DOHH2 (cell line): ENCODE results near the gene SPACA9.

Experiments
- H3F3A ChIP-seq: fragments of 200-600 bp; sonication (generic), shearing (Covaris generic); 2 replicates; pipeline ENCODE4 v1.6.0; 2016; ENCODE audit warnings: antibody characterized with exemption, mild to moderate bottlenecking; ENCODE audit not compliant: control insufficient read depth, insufficient read depth
- H3K27ac ChIP-seq: fragments of 200-600 bp; sonication (generic); 2 replicates; pipeline ENCODE4 v1.5.1; 2014; ENCODE audit warnings: low read depth, mild to moderate bottlenecking, low read length, moderate library complexity
- H3K27me3 ChIP-seq: fragments of 200-600 bp; sonication (generic); 2 replicates; pipeline ENCODE4 v1.6.1; 2014; ENCODE audit warnings: mild to moderate bottlenecking, low read length, mixed read lengths; ENCODE audit not compliant: control insufficient read depth
- H3K36me3 ChIP-seq: fragments of 200-600 bp; sonication (generic); 2 replicates; pipeline ENCODE4 v1.6.1; 2014; ENCODE audit warnings: mild to moderate bottlenecking, low read length, moderate library complexity, mixed read lengths; ENCODE audit not compliant: control insufficient read depth
- H3K4me1 ChIP-seq: fragments of 200-600 bp; sonication (generic); 2 replicates; pipeline ENCODE4 v1.6.1; 2014; ENCODE audit warnings: mild to moderate bottlenecking, low read length, mixed read lengths; ENCODE audit not compliant: control insufficient read depth
- H3K4me2 ChIP-seq: fragments of 200-600 bp; sonication (generic); 2 replicates; pipeline ENCODE4 v1.6.0; 2014; ENCODE audit warnings: mild to moderate bottlenecking, low read length, moderate library complexity
- H3K4me3 ChIP-seq: fragments of 200-600 bp; sonication (generic); 2 replicates; pipeline ENCODE4 v1.5.1; 2014; ENCODE audit warnings: mild to moderate bottlenecking, low read length, mixed read lengths
- H3K79me2 ChIP-seq: fragments of 200-600 bp; sonication (generic); 2 replicates; pipeline ENCODE4 v1.6.1; 2014; ENCODE audit warnings: mild to moderate bottlenecking, low read length, mixed read lengths; ENCODE audit not compliant: control insufficient read depth
- H3K9me2 ChIP-seq: fragments of 200-600 bp; sonication (generic); replicated peaks from 2 replicates; pipeline ENCODE4 v1.6.1; 2014; ENCODE audit warnings: mild to moderate bottlenecking, low read length, mixed read lengths; ENCODE audit not compliant: control insufficient read depth
- H3K9me3 ChIP-seq: fragments of 200-600 bp; sonication (generic); 2 replicates; pipeline ENCODE4 v1.6.1; 2014; ENCODE audit warnings: antibody characterized with exemption, low read length, mixed read lengths; ENCODE audit not compliant: control insufficient read depth, insufficient read depth
- H4K20me1 ChIP-seq: fragments of 200-600 bp; sonication (generic); 2 replicates; pipeline ENCODE4 v1.6.0; 2014; ENCODE audit warnings: low read depth, mild to moderate bottlenecking, antibody characterized with exemption, low read length, moderate library complexity; ENCODE audit not compliant: control insufficient read depth, insufficient read depth
- EZH2phosphoT487 ChIP-seq: fragments of 200-600 bp; sonication (generic); IDR thresholded peaks from 2 replicates; pipeline ENCODE4 v1.6.1; 2017; ENCODE audit warnings: borderline replicate concordance, mild to moderate bottlenecking, antibody characterized with exemption, low read length, moderate library complexity, mixed read lengths
- TF ChIP-seq, protein P1 (sequence below): fragments of 200-600 bp; sonication (generic); IDR thresholded peaks from one replicate; pipeline ENCODE4 v1.5.1; 2014; ENCODE audit warnings: antibody characterized with exemption, mild to moderate bottlenecking, low read depth, low read length; ENCODE audit not compliant: poor library complexity, severe bottlenecking

The SPACA9 gene

DNA sequence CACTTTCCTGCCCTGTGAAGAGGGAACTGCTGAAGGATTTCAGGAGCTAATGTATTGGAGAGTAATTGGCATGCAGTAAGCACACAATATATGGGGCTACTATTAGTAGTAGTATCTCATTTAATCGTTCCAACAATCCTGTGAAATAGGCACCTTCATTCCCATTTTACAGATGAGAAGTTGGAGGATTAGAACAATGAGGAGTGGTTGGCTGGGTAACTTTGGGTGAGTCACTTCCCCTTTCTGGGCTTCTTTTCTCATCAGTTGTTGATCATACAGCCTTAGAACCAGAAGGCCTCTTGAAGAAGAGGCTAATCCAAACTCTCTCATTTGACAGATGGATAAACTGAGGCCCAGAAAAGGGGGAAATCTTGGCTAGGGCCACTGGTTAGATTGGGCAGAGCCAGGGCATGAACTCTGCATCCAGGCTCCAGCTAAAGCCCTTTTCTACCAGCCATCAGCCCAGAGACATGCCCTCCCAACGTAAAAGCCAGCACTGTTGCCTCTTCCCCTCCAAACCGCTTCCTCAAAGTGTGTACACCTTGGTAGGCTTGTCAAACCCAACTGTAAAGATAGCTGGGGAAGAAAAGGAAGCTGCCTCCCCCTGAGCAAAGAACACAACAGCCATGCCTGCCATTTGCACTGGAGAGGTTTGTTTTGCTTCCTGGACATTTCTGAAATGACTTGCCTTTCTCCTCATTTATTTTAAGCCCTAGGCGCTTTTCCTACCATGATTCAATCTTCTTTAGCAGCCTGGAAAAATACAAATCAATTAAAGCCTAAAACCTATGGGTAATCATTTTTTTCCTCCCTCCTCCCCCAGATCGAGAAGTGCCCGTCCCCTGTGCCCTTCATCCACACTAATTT is 992 bp downstream of the SPACA9 start:
- Histone ChIP-seq H3K4me2 (0 out of 2 replicates have a peak overlapping the region, but pooled peaks have one; percentile 98), H3K36me3 (0 out of 2 replicates have a peak, but pooled peaks cover 2% of the 10 kb centered on the region), H3F3A (peaks cover 11% of the 10 kb centered on the region), H3K9me3 (no peaks in the 10 kb centered on the region), H3K79me2 (no peaks in the 10 kb centered on the region), H3K27me3 (no peaks in the 10 kb centered on the region), H3K4me1 (peaks cover 18% of the 10 kb centered on the region), H3K27ac (no peak overlapping the region), H3K4me3 (no peak overlapping the region), H4K20me1 (no peaks in the 10 kb centered on the region), H3K9me2 (no peaks in the 10 kb centered on the region)
- TF ChIP-seq EZH2phosphoT487, result no peak
- TF ChIP-seq, protein P1, sequence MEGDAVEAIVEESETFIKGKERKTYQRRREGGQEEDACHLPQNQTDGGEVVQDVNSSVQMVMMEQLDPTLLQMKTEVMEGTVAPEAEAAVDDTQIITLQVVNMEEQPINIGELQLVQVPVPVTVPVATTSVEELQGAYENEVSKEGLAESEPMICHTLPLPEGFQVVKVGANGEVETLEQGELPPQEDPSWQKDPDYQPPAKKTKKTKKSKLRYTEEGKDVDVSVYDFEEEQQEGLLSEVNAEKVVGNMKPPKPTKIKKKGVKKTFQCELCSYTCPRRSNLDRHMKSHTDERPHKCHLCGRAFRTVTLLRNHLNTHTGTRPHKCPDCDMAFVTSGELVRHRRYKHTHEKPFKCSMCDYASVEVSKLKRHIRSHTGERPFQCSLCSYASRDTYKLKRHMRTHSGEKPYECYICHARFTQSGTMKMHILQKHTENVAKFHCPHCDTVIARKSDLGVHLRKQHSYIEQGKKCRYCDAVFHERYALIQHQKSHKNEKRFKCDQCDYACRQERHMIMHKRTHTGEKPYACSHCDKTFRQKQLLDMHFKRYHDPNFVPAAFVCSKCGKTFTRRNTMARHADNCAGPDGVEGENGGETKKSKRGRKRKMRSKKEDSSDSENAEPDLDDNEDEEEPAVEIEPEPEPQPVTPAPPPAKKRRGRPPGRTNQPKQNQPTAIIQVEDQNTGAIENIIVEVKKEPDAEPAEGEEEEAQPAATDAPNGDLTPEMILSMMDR, result no peak

DNA sequence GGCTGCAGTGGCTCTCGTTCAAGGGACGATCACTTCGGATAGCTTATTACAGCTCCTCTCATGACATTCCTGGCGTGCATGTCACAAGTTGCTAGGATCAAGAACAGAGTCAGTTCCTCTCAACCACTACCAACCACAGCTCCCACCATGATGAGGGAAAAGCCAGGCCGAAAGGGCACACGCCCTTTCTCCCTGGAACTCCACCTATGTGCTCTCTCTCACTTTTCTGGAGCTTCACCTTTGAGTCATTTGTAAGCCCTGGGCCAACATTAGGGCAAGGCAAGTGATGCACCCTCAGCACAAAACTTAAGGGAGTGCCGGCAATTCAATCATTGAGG is 1.6 kb downstream of the SPACA9 start:
- peaks cover 18% of the 10 kb centered on the region for H3K4me1 ChIP-seq
- H3K4me3 ChIP-seq, result no peak overlapping the region
- no peaks in the 10 kb centered on the region for H4K20me1 ChIP-seq
- TF ChIP-seq EZH2phosphoT487, result no peak
- TF ChIP-seq, protein P1, result no peak
- H3K27me3 ChIP-seq, result no peaks in the 10 kb centered on the region
- no peak overlapping the region for H3K27ac ChIP-seq
- no peaks in the 10 kb centered on the region for H3K9me3 ChIP-seq
- H3F3A ChIP-seq, result peaks cover 11% of the 10 kb centered on the region
- H3K9me2 ChIP-seq, result no peaks in the 10 kb centered on the region
- H3K4me2 ChIP-seq, result no peak overlapping the region
- no peaks in the 10 kb centered on the region for H3K79me2 ChIP-seq
- 0 out of 2 replicates have a peak, but pooled peaks cover 2% of the 10 kb centered on the region for H3K36me3 ChIP-seq

DNA sequence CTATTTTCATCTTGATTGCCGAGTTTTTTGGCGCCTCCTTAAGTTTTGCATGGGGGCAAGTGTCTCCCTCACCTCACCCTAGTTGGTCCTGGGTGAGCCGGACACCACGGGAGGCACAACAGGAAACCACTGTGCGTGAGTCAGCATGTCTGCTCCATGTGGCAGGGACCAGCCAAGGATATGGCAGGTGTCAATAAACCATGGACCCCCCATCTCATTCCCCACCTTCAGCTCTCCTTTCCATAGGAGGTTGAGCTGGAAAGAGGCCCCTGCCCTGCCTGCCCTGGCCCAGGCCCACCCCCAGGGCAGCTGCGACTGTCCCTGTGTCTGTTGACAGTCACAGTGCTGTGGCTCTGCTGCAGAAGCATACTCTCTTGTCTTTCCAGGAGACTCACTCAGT is 3.1 kb downstream of the SPACA9 start:
- no peaks in the 10 kb centered on the region for H3K9me3 ChIP-seq
- peaks cover 11% of the 10 kb centered on the region for H3F3A ChIP-seq
- no peak overlapping the region for H3K4me3 ChIP-seq
- no peaks in the 10 kb centered on the region for H4K20me1 ChIP-seq
- H3K4me2 ChIP-seq, result no peak overlapping the region
- no peaks in the 10 kb centered on the region for H3K79me2 ChIP-seq
- no peak for TF ChIP-seq EZH2phosphoT487
- TF ChIP-seq, protein P1, result no peak
- no peaks in the 10 kb centered on the region for H3K9me2 ChIP-seq
- H3K27ac ChIP-seq, result no peak overlapping the region
- 0 out of 2 replicates have a peak, but pooled peaks cover 2% of the 10 kb centered on the region for H3K36me3 ChIP-seq
- H3K4me1 ChIP-seq, result peaks cover 21% of the 10 kb centered on the region
- no peaks in the 10 kb centered on the region for H3K27me3 ChIP-seq
